ENCODE data around the gene AMMECR1L.

Gene AMMECR1L

GRCh38 chr2:127860130-127860529, 25.6 kb downstream of the AMMECR1L start:
- Histone ChIP-seq H3K27ac (no peak overlapping the region), H3K9me3 (no peaks in the 10 kb centered on the region), H3K27me3 (no peaks in the 10 kb centered on the region), H3K4me1 (peaks cover 3 to 36% (median 21%) of the 10 kb centered on the region in 4 donors), H3K36me3 (peaks cover 15 to 29% (median 22%) of the 10 kb centered on the region in 3 donors), H3K4me3 (no peak overlapping the region)
- no peak for TF ChIP-seq CTCF (IDR thresholded peaks at IDR 0.05)
- intact Hi-C loops (cut with DNase I; ENCODE audit: low total_unique reads): loop anchor here (10.0 kb wide), 1 partner anchor 165 kb away; the partner anchor contains the start of gene SAP130
- DNase-seq: no peak

DNA sequence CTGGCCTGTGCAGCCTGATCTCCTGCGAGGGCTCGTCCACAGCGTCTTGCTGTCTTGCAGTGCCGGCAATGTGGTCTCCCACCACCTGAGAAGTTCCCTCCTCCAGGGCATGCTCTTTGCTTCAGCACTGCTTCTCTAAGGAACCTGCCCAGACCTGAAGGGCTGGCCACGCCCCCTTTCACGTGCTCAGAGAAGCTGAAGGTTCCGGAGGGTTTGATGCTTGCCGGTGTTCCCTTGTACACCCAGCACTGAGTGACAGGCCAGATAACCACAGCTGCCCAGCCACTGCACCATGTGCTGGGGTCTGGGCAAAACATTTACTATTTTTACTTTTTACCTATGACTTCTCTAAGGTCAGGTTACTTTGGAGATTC, 26.1 kb downstream of the AMMECR1L start:
- no peak overlapping the region for H3K27ac ChIP-seq
- peaks cover 3 to 36% (median 23%) of the 10 kb centered on the region in 4 donors for H3K4me1 ChIP-seq
- intact Hi-C loops (cut with DNase I; ENCODE audit: low total_unique reads): loop anchor here (5.0 to 10.0 kb wide), 2 partner anchors 47 to 165 kb away; partner anchors contain the start of genes SAP130 and WDR33
- H3K4me3 ChIP-seq: no peak overlapping the region
- H3K36me3 ChIP-seq: peaks cover 12 to 24% (median 17%) of the 10 kb centered on the region in 3 donors
- no peak for TF ChIP-seq CTCF (IDR thresholded peaks at IDR 0.05)
- H3K9me3 ChIP-seq: no peaks in the 10 kb centered on the region
- no peaks in the 10 kb centered on the region for H3K27me3 ChIP-seq
- DNase-seq: peak in 1 of 2 donors; percentile 62

- Histone ChIP-seq H3K27me3 (no peaks in the 10 kb centered on the region), H3K36me3 (peaks cover 0 to 8% (median 3%) of the 10 kb centered on the region in 3 donors), H3K4me3 (peak overlapping the region; percentile 79 to 98), H3K4me1 (peaks cover 3 to 36% (median 25%) of the 10 kb centered on the region in 4 donors), H3K9me3 (no peaks in the 10 kb centered on the region), H3K27ac (peak overlapping the region; percentile 80 to 88)
- intact Hi-C loops (cut with DNase I; ENCODE audit: low total_unique reads): loop anchor here (5.0 kb wide), 1 partner anchor 45 kb away; the partner anchor contains the start of gene WDR33
- peak in 1 of 2 donors; percentile 33 for DNase-seq
- no peak for TF ChIP-seq CTCF (IDR thresholded peaks at IDR 0.05)
Measured at GRCh38 chr2:127857265-127857808, 28.4 kb downstream of the AMMECR1L start.

GRCh38 chr2:127853671-127854070, 32.1 kb downstream of the AMMECR1L start:
- Histone ChIP-seq H3K4me3 (no peak overlapping the region), H3K27me3 (no peaks in the 10 kb centered on the region), H3K36me3 (peaks cover 9 to 41% (median 38%) of the 10 kb centered on the region in 3 donors), H3K9me3 (no peaks in the 10 kb centered on the region), H3K27ac (no peak overlapping the region), H3K4me1 (peaks cover 3 to 33% (median 19%) of the 10 kb centered on the region in 4 donors)
- intact Hi-C loops (cut with DNase I; ENCODE audit: low total_unique reads): no loop called here
- DNase-seq: no peak
- no peak for TF ChIP-seq CTCF (IDR thresholded peaks at IDR 0.05)

DNA sequence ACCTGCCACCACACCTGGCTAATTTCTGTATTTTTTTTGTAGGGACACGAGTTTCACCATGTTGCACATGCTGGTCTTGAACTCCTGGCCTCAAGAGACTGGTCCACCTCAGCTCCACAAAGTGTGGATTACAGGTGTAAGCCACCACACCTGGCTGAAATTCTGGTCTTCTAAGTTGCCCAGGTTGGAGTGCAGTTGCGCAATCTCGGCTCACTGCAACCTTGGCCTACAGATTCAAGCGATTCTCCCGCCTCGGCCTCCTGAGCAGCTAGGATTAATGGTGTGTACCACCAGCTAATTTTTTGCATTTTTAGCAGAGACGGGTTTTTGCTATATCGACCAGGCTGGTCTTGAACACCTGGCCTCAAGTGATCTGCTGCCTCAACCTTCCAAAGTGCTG, 33.4 kb downstream of the AMMECR1L start:
- H3K9me3 ChIP-seq: no peaks in the 10 kb centered on the region
- no peaks in the 10 kb centered on the region for H3K27me3 ChIP-seq
- no peak overlapping the region for H3K4me3 ChIP-seq
- peaks cover 20 to 54% (median 49%) of the 10 kb centered on the region in 3 donors for H3K36me3 ChIP-seq
- no peak for DNase-seq
- peaks cover 3 to 27% (median 16%) of the 10 kb centered on the region in 4 donors for H3K4me1 ChIP-seq
- no peak for TF ChIP-seq CTCF (IDR thresholded peaks at IDR 0.05)
- no peak overlapping the region for H3K27ac ChIP-seq
- intact Hi-C loops (cut with DNase I; ENCODE audit: low total_unique reads): no loop called here

Measured in tibial artery (tissue), 4 donors.